WTC11 (cell line): Measurements from ENCODE around the gene TACC2. TPM values are rescaled to one million over a fixed set of nuclear protein-coding genes. Genes with fewer than 3 reads are reported as not detected.
A peak's percentile ranks its signal among the peaks of the same experiment; 100 is the strongest.

Experiments used
- ATAC-seq: fragments of 200-7000 bp; cut with Tn5 transposase; 2 replicates; pipeline ENCODE4 v1.10.0; 2021; ENCODE audit warnings: mild to moderate bottlenecking, moderate library complexity
- CTCF ChIA-PET: fragments of 300-600 bp; sonication (Branson Sonifier 250); formaldehyde crosslinking; loops from one replicate; lab custom pipeline; 2021; ENCODE audit warnings: antibody characterized with exemption; lab: Charles Lee
- POLR2A ChIA-PET: fragments of 350-600 bp; sonication (Branson Sonifier 250); formaldehyde crosslinking; loops from one replicate; lab custom pipeline; 2021; ENCODE audit warnings: antibody characterized with exemption; lab: Charles Lee
- DNase-seq: peaks from one replicate; pipeline ENCODE4 v3.0.0; 2021; ENCODE audit warnings: low spot score
- H3K27ac Mint-ChIP-seq: 2 replicates; pipeline ENCODE4 v1.8.0; 2021; ENCODE audit warnings: mixed read lengths
- H3K27me3 Mint-ChIP-seq: 2 replicates; pipeline ENCODE4 v1.8.0; 2021; ENCODE audit warnings: low read depth, mild to moderate bottlenecking, moderate library complexity, mixed read lengths
- H3K36me3 Mint-ChIP-seq: 2 replicates; pipeline ENCODE4 v1.8.0; 2021; ENCODE audit warnings: mixed read lengths
- H3K4me1 Mint-ChIP-seq: 2 replicates; pipeline ENCODE4 v1.8.0; 2022; ENCODE audit warnings: mixed read lengths
- H3K4me3 Mint-ChIP-seq: 2 replicates; pipeline ENCODE4 v1.8.0; 2021; ENCODE audit warnings: mild to moderate bottlenecking, moderate library complexity, mixed read lengths
- H3K9me3 Mint-ChIP-seq: 2 replicates; pipeline ENCODE4 v1.8.0; 2021; ENCODE audit warnings: mixed read lengths
- CTCF ChIP-seq: fragments of 200-600 bp; IDR thresholded peaks from 2 replicates; pipeline ENCODE4 v1.8.0; 2022; ENCODE audit warnings: antibody characterized with exemption
- FOXP4 ChIP-seq: sonication (generic); formaldehyde crosslinking; IDR thresholded peaks from 2 replicates; pipeline ENCODE4 v1.8.0; 2022; ENCODE audit warnings: mild to moderate bottlenecking, missing genetic modification reagents
- JAZF1 ChIP-seq: fragments of 250-450 bp; sonication (Bioruptor Pico); IDR thresholded peaks from 2 replicates; pipeline ENCODE4 v1.9.0; 2021; ENCODE audit warnings: moderate library complexity, mild to moderate bottlenecking, inconsistent platforms
- MAX ChIP-seq: sonication (generic); formaldehyde crosslinking; IDR thresholded peaks from 2 replicates; pipeline ENCODE4 v1.8.0; 2022; ENCODE audit warnings: mild to moderate bottlenecking, missing genetic modification reagents
- NFYB ChIP-seq: sonication (generic); formaldehyde crosslinking; conservative IDR thresholded peaks from 2 replicates; pipeline ENCODE4 v1.8.0; 2022; ENCODE audit warnings: low read depth, missing genetic modification reagents
- NR3C1 ChIP-seq: sonication (generic); formaldehyde crosslinking; conservative IDR thresholded peaks from 2 replicates; pipeline ENCODE4 v1.8.1; 2023; ENCODE audit warnings: low read depth, mild to moderate bottlenecking, missing genetic modification reagents
- PREB ChIP-seq: sonication (generic); formaldehyde crosslinking; IDR thresholded peaks from 2 replicates; pipeline ENCODE4 v1.8.1; 2022; ENCODE audit warnings: mild to moderate bottlenecking, missing genetic modification reagents, moderate library complexity, borderline replicate concordance
- RORB ChIP-seq: fragments of 250-450 bp; sonication (Bioruptor Pico); IDR thresholded peaks from 2 replicates; pipeline ENCODE4 v1.9.0; 2021; ENCODE audit warnings: mild to moderate bottlenecking
- TCF7 ChIP-seq: sonication (generic); formaldehyde crosslinking; IDR thresholded peaks from 2 replicates; pipeline ENCODE4 v1.8.0; 2022; ENCODE audit warnings: mild to moderate bottlenecking, low read depth, missing genetic modification reagents, moderate library complexity
- ZMAT4 ChIP-seq: fragments of 250-450 bp; sonication (Bioruptor Pico); IDR thresholded peaks from 2 replicates; pipeline ENCODE4 v1.9.0; 2021; ENCODE audit warnings: mild to moderate bottlenecking
- ZNF138 ChIP-seq: sonication (generic); formaldehyde crosslinking; conservative IDR thresholded peaks from 2 replicates; pipeline ENCODE4 v1.8.1; 2022; ENCODE audit warnings: mild to moderate bottlenecking, moderate library complexity, missing genetic modification reagents
- ZNF416 ChIP-seq: fragments of 250-450 bp; sonication (Bioruptor Pico); IDR thresholded peaks from 2 replicates; pipeline ENCODE4 v1.9.0; 2021; ENCODE audit warnings: mild to moderate bottlenecking, inconsistent platforms
- ZNF423 ChIP-seq: fragments of 250-450 bp; sonication (Bioruptor Pico); IDR thresholded peaks from 2 replicates; pipeline ENCODE4 v2.1.2; 2022; ENCODE audit warnings: mild to moderate bottlenecking, moderate library complexity
- total RNA-seq: library from RNA; stranded (reverse); gene quantifications from 3 replicates; pipeline ENCODE4 v1.2.3, GENCODE V29; 2021

The TACC2 gene
- total RNA-seq, 1 experiment from 2014 or later = 28.9 TPM

- Mint-ChIP-seq H3K27me3 (no peaks in the 10 kb centered on the region), H3K4me1 (no peaks in the 10 kb centered on the region), H3K4me3 (no peak overlapping the region), H3K9me3 (peaks cover 6% of the 10 kb centered on the region), H3K36me3 (no peaks in the 10 kb centered on the region), H3K27ac (no peak overlapping the region)
- DNase-seq (peak; percentile 32), ATAC-seq (peak; percentile 80)
- ChIA-PET POLR2A (no interaction called here), CTCF (interaction anchor here (0.6 to 1.6 kb wide), 6 partner anchors 9 to 289 kb away, joined by 3 to 7 read pairs (median 4); no protein-coding TSS in a partner anchor)
- TF ChIP-seq NFYB (CRISPR knock-in tag) (peak; percentile 56; the same call in 1 of the 2 replicates), PREB (no peak)
Measured at GRCh38 chr10:122276611-122277208, 287.7 kb downstream of the TACC2 start.

- ATAC-seq (no peak), DNase-seq (no peak)
- no peak overlapping the region for H3K27ac Mint-ChIP-seq
- POLR2A ChIA-PET = no interaction called here
- no peak overlapping the region for H3K4me3 Mint-ChIP-seq
- no peaks in the 10 kb centered on the region for H3K27me3 Mint-ChIP-seq
- peaks cover 2% of the 10 kb centered on the region for H3K4me1 Mint-ChIP-seq
- CTCF ChIA-PET = interaction anchor here (0.6 to 2.8 kb wide), 4 partner anchors 10 to 288 kb away, joined by 3 to 31 read pairs (median 6); no protein-coding TSS in a partner anchor
- no peaks in the 10 kb centered on the region for H3K36me3 Mint-ChIP-seq
- peaks cover 6% of the 10 kb centered on the region for H3K9me3 Mint-ChIP-seq
- TF ChIP-seq TCF7 (CRISPR knock-in tag) (no peak), ZNF423 (CRISPR knock-in tag) (no peak), ZMAT4 (no peak), FOXP4 (CRISPR knock-in tag) (no peak), ZNF416 (CRISPR knock-in tag) (no peak)
Measured at GRCh38 chr10:122277526-122278136, 288.7 kb downstream of the TACC2 start.

- POLR2A ChIA-PET = no interaction called here
- Mint-ChIP-seq H3K36me3 (no peaks in the 10 kb centered on the region), H3K4me3 (no peak overlapping the region), H3K9me3 (peaks cover 6% of the 10 kb centered on the region), H3K27me3 (no peaks in the 10 kb centered on the region), H3K4me1 (peaks cover 8% of the 10 kb centered on the region), H3K27ac (no peak overlapping the region)
- ATAC-seq = peak; percentile 80
- TF ChIP-seq ZNF138 (CRISPR knock-in tag) (no peak), CTCF (peak; percentile 65)
- CTCF ChIA-PET = interaction anchor here (0.6 to 2.8 kb wide), 47 partner anchors 8 to 437 kb away, joined by 3 to 36 read pairs (median 4); partner anchors contain the start of genes BTBD16, HTRA1 and PLEKHA1
- peak; percentile 79 for DNase-seq
Measured at GRCh38 chr10:122279725-122280141, 290.8 kb downstream of the TACC2 start.

- ATAC-seq (no peak), DNase-seq (no peak)
- no peak overlapping the region for H3K27ac Mint-ChIP-seq
- no peaks in the 10 kb centered on the region for H3K27me3 Mint-ChIP-seq
- H3K36me3 Mint-ChIP-seq = no peaks in the 10 kb centered on the region
- TF ChIP-seq RORB (CRISPR knock-in tag) (no peak), MAX (CRISPR knock-in tag) (no peak), NR3C1 (no peak), JAZF1 (CRISPR knock-in tag) (no peak)
- no peak overlapping the region for H3K4me3 Mint-ChIP-seq
- ChIA-PET POLR2A (no interaction called here), CTCF (interaction anchor here (0.6 to 2.8 kb wide), 45 partner anchors 8 to 437 kb away, joined by 3 to 36 read pairs (median 4); partner anchors contain the start of genes BTBD16, HTRA1 and PLEKHA1)
- peaks cover 8% of the 10 kb centered on the region for H3K4me1 Mint-ChIP-seq
- peaks cover 6% of the 10 kb centered on the region for H3K9me3 Mint-ChIP-seq
Measured at GRCh38 chr10:122280156-122280555, 291.2 kb downstream of the TACC2 start.
